ENCODE data around the gene TRIM50. TPM values are rescaled to one million over a fixed set of nuclear protein-coding genes. Genes with fewer than 3 reads are reported as not detected.

TRIM50 gene
- polyA plus RNA-seq, 4 donors, result 0.20 to 0.43 (median 0.32) TPM

Other genes with a start within 250 kb of the TRIM50 start
- 1 to 10 TPM in 2 of 4 donors, under 1 TPM in 2; 0.13 to 1.2 (median 0.66) TPM for gene SPDYE9, start 242.0 kb downstream of the TRIM50 start, polyA plus RNA-seq (ENCODE audit: insufficient read length in 4 of 4)
- gene NSUN5, start 19.3 kb downstream of the TRIM50 start, polyA plus RNA-seq (ENCODE audit: insufficient read length in 4 of 4), result 10 to 100 TPM; 13.7 to 21.5 (median 19.7) TPM
- gene FKBP6, start 79 bp upstream of the TRIM50 start, polyA plus RNA-seq (ENCODE audit: insufficient read length in 4 of 4), result under 1 TPM in 3 of 4 donors, not detected in 1; 0.29 to 0.90 (median 0.78) TPM
- gene FZD9, start 105.7 kb upstream of the TRIM50 start, polyA plus RNA-seq (ENCODE audit: insufficient read length in 4 of 4), result under 1 TPM; 0.28 to 0.67 (median 0.54) TPM
- 10 to 100 TPM; 67.5 to 78.7 (median 72.7) TPM for gene BAZ1B, start 194.2 kb upstream of the TRIM50 start, polyA plus RNA-seq (ENCODE audit: insufficient read length in 4 of 4)
- gene BCL7B, start 229.6 kb upstream of the TRIM50 start, polyA plus RNA-seq (ENCODE audit: insufficient read length in 4 of 4), result 10 to 100 TPM; 37.0 to 44.3 (median 40.9) TPM

All from left renal cortex interstitium (tissue), 4 donors.